DND-41 (cell line): Measurements from ENCODE around the gene DDX56.
"Not testable (repeated sequence)": the region's sequence is repeated elsewhere in the genome, so short reads cannot be mapped to it uniquely, and the experiment has no call there.

Source experiments
- ATAC-seq: fragments of 200-7000 bp; cut with Tn5 transposase; 3 replicates; pipeline ENCODE4 v1.9.1; 2021; ENCODE audit warnings: low read depth; ENCODE audit not compliant: insufficient read depth
- DNase-seq: peaks from one replicate; pipeline ENCODE4 v3.0.0-alpha.2; 2020
- H2AFZ ChIP-seq: 2 replicates; pipeline ENCODE4 v1.6.0; 2012; ENCODE audit warnings: low read depth, low read length
- H3K27ac ChIP-seq: 2 replicates; pipeline ENCODE4 v1.5.1; 2012; ENCODE audit warnings: low read length, inconsistent platforms
- H3K27me3 ChIP-seq: fragments of 200-600 bp; sonication (generic); 2 replicates; pipeline ENCODE4 v1.6.0; 2012; ENCODE audit warnings: low read length, mild to moderate bottlenecking, inconsistent platforms; ENCODE audit not compliant: insufficient read depth, poor library complexity
- H3K36me3 ChIP-seq: 2 replicates; pipeline ENCODE4 v1.5.1; 2012; ENCODE audit warnings: low read length, inconsistent platforms; ENCODE audit not compliant: insufficient read depth
- H3K4me1 ChIP-seq: 2 replicates; pipeline ENCODE4 v1.5.1; 2012; ENCODE audit warnings: mild to moderate bottlenecking, low read length; ENCODE audit not compliant: insufficient read depth
- H3K4me2 ChIP-seq: 2 replicates; pipeline ENCODE4 v1.6.0; 2012; ENCODE audit warnings: mild to moderate bottlenecking, moderate library complexity, low read length, inconsistent platforms; ENCODE audit not compliant: insufficient read depth
- H3K4me3 ChIP-seq, 2 experiments: fragments of 200-600 bp in 1 of 2; shearing (Covaris generic) in 1 of 2; 2 replicates each; pipeline ENCODE4 v1.5.1; 2012 to 2016; ENCODE audit warnings: inconsistent platforms in 2 of 2, low read length in 2 of 2, mild to moderate bottlenecking in 2 of 2, low read depth in 1 of 2, moderate library complexity in 1 of 2
- H3K79me2 ChIP-seq: 2 replicates; pipeline ENCODE4 v1.6.0; 2012; ENCODE audit warnings: low read length, inconsistent platforms; ENCODE audit not compliant: insufficient read depth
- H3K9ac ChIP-seq: 2 replicates; pipeline ENCODE4 v1.6.0; 2012; ENCODE audit warnings: low read depth, mild to moderate bottlenecking, inconsistent platforms, low read length, moderate library complexity
- H3K9me3 ChIP-seq: 2 replicates; pipeline ENCODE4 v1.5.1; 2012; ENCODE audit warnings: low read length, moderate library complexity, mild to moderate bottlenecking, inconsistent platforms; ENCODE audit not compliant: insufficient read depth, severe bottlenecking
- H4K20me1 ChIP-seq: 2 replicates; pipeline ENCODE4 v1.6.0; 2012; ENCODE audit warnings: low read length; ENCODE audit not compliant: insufficient read depth
- EZH2 ChIP-seq: IDR thresholded peaks from 3 replicates; pipeline ENCODE4 v1.6.1; 2012; ENCODE audit warnings: borderline replicate concordance, low read depth, mild to moderate bottlenecking, moderate library complexity, low read length, inconsistent platforms; ENCODE audit not compliant: severe bottlenecking
- TF ChIP-seq, protein P1 (sequence below): IDR thresholded peaks from 2 replicates; pipeline ENCODE4 v1.5.1; 2012; ENCODE audit warnings: borderline replicate concordance, low read length, moderate library complexity, mild to moderate bottlenecking; ENCODE audit not compliant: poor library complexity, severe bottlenecking; ENCODE audit errors: extremely low read depth

The DDX56 gene

DNA sequence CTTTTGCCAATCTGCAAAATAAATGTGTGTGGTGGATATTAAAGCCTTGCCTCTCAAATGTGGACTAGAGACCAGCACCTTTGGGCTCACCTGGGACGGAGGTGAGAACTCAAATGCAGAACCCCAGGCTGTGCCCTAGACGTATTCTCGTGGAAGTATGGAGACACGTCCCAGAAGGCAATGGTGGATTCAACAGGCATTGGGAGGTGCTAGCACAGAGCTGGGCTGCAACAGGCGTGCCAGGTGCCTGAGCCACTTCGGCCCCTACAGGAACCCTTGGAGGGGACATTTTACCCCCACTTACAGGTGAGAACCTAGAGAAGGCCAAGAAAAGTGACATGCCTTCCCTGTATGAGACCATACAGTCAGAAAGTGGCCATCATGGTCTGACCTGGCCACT lies 12.2 kb downstream of the DDX56 start:
- no peak for ATAC-seq

DNA sequence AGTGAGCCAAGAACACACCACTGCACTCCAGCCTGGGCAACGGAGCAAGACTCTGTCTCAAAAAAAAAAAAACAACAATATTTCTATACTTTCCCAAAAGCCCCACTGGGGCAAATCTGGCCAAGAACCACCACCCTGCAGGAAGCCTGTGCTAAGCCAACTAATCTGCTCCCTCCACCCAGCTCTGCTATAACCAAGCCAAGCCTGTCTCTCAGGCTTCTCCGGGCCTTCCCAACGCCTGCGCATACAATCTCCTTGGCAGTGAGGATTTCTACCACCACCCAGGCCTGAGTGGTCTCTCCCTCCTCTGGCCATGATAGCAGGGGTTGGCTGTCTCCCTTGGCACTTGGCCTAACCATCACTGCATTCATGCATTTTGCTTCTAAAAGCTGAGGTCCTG lies 14.2 kb downstream of the DDX56 start:
- Histone ChIP-seq H3K36me3 (peaks cover 6% of the 10 kb centered on the region), H3K4me2 (no peak overlapping the region), H3K4me3 (no peak overlapping the region), H3K9ac (no peak overlapping the region), H3K27me3 (no peaks in the 10 kb centered on the region), H3K4me1 (no peaks in the 10 kb centered on the region), H3K79me2 (no peaks in the 10 kb centered on the region), H2AFZ (no peak overlapping the region), H3K27ac (no peak overlapping the region), H3K9me3 (no peaks in the 10 kb centered on the region), H4K20me1 (peaks cover 11% of the 10 kb centered on the region; the same call in 1 of the 2 replicates)
- ATAC-seq, result no peak
- TF ChIP-seq, protein P1, sequence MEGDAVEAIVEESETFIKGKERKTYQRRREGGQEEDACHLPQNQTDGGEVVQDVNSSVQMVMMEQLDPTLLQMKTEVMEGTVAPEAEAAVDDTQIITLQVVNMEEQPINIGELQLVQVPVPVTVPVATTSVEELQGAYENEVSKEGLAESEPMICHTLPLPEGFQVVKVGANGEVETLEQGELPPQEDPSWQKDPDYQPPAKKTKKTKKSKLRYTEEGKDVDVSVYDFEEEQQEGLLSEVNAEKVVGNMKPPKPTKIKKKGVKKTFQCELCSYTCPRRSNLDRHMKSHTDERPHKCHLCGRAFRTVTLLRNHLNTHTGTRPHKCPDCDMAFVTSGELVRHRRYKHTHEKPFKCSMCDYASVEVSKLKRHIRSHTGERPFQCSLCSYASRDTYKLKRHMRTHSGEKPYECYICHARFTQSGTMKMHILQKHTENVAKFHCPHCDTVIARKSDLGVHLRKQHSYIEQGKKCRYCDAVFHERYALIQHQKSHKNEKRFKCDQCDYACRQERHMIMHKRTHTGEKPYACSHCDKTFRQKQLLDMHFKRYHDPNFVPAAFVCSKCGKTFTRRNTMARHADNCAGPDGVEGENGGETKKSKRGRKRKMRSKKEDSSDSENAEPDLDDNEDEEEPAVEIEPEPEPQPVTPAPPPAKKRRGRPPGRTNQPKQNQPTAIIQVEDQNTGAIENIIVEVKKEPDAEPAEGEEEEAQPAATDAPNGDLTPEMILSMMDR, result no peak
- no peak for TF ChIP-seq EZH2
- no peak for DNase-seq

More for the DNA sequence above, 12.2 kb downstream of the DDX56 start:
- Histone ChIP-seq H3K4me2 (no peak overlapping the region), H3K9me3 (no peaks in the 10 kb centered on the region), H3K4me1 (no peaks in the 10 kb centered on the region), H3K4me3 (no peak overlapping the region), H3K36me3 (peaks cover 24% of the 10 kb centered on the region), H3K9ac (no peak overlapping the region), H4K20me1 (peaks cover 27% of the 10 kb centered on the region), H3K27me3 (no peaks in the 10 kb centered on the region), H3K79me2 (no peaks in the 10 kb centered on the region), H3K27ac (no peak overlapping the region), H2AFZ (no peak overlapping the region)
- TF ChIP-seq, protein P1, result no peak
- TF ChIP-seq EZH2, result no peak
- DNase-seq, result no peak

DNA sequence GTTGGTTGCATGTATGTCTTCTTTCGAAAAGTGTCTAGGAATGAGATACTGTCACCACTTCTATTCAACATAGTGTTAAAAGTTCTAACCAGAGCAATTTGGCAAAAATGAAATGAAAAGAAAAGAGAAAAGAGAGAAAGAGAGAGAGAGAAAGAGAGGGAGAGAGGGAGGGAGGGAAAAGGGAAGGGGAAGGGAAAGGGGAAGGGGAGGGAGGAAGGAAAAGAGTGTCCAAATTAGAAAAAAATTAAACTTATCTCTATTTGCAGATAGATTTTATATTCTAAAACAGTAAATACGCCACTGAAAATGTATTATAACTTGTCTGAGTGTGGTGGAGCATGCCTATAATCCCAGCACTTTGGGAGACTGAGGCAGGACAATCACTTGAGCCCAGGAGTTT lies 16.2 kb downstream of the DDX56 start:
- Histone ChIP-seq H3K79me2 (no peaks in the 10 kb centered on the region), H4K20me1 (no peaks in the 10 kb centered on the region), H3K27me3 (no peaks in the 10 kb centered on the region), H3K36me3 (no peaks in the 10 kb centered on the region), H3K4me3 (no peak overlapping the region), H3K9me3 (no peaks in the 10 kb centered on the region), H2AFZ (no peak overlapping the region), H3K9ac (no peak overlapping the region), H3K27ac (no peak overlapping the region), H3K4me2 (no peak overlapping the region), H3K4me1 (no peaks in the 10 kb centered on the region)
- DNase-seq (no peak), ATAC-seq (no peak)
- TF ChIP-seq, protein P1, result no peak
- no peak for TF ChIP-seq EZH2

DNA sequence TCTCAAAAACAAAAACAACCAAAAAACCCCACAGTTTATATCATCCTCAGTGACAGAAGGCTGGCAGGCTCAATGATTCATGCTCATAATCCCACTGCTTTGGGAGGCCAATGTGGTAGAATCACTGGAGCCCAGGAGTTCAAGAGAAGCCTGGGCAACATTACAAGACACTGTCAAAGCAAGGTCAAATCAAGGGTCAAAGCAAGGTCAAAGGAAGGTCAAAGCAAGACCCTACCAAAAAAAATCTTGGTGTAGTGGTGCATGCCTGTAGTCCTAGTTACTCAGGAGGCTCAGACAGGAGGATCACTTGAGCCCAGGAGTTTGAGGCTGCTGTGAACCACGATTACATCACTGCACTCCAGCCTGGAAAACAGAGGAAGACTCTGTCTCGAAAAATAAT lies 18.4 kb downstream of the DDX56 start:
- no peak for ATAC-seq
- Histone ChIP-seq H3K36me3 (no peaks in the 10 kb centered on the region), H3K27me3 (no peaks in the 10 kb centered on the region), H3K27ac (no peak overlapping the region), H3K4me1 (no peaks in the 10 kb centered on the region), H3K9me3 (no peaks in the 10 kb centered on the region), H3K79me2 (no peaks in the 10 kb centered on the region), H3K4me2 (no peak overlapping the region), H4K20me1 (no peaks in the 10 kb centered on the region), H3K4me3 (no peak overlapping the region), H3K9ac (no peak overlapping the region), H2AFZ (no peak overlapping the region)
- no peak for TF ChIP-seq EZH2
- TF ChIP-seq, protein P1, result no peak
- DNase-seq, result no peak

DNA sequence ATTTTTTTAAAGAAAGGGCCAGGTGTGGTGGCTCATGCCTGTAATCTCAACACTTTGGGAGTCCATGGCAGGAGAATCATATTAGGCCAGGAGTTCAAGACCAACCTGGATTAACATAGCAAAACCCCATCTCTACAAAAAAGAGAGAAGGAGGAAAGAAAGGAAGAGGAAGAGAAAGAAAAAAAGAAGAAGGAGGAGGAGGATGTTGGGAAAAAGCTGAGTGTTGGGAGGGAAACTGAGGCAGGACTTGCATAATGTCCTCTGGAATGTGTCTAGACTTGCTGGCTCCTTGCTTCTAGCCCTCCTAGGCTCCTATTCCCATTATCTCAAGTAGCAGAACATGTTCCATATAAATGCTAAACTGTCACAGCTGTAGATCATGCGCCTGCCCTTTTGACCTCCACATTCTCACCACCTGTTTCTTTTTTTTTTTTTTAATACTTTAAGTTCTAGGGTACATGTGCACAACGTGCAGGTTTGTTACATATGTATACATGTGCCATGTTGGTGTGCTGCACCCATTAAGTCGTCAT lies 21.2 kb downstream of the DDX56 start:
- H3K27ac ChIP-seq, H3K4me2 ChIP-seq, H4K20me1 ChIP-seq, H2AFZ ChIP-seq, ATAC-seq, H3K4me3 ChIP-seq, H3K79me2 ChIP-seq, H3K27me3 ChIP-seq, H3K9me3 ChIP-seq, H3K4me1 ChIP-seq, DNase-seq, H3K36me3 ChIP-seq, H3K9ac ChIP-seq: not testable (repeated sequence)
